ENCODE data around the gene BZW1.

Gene BZW1

DNA sequence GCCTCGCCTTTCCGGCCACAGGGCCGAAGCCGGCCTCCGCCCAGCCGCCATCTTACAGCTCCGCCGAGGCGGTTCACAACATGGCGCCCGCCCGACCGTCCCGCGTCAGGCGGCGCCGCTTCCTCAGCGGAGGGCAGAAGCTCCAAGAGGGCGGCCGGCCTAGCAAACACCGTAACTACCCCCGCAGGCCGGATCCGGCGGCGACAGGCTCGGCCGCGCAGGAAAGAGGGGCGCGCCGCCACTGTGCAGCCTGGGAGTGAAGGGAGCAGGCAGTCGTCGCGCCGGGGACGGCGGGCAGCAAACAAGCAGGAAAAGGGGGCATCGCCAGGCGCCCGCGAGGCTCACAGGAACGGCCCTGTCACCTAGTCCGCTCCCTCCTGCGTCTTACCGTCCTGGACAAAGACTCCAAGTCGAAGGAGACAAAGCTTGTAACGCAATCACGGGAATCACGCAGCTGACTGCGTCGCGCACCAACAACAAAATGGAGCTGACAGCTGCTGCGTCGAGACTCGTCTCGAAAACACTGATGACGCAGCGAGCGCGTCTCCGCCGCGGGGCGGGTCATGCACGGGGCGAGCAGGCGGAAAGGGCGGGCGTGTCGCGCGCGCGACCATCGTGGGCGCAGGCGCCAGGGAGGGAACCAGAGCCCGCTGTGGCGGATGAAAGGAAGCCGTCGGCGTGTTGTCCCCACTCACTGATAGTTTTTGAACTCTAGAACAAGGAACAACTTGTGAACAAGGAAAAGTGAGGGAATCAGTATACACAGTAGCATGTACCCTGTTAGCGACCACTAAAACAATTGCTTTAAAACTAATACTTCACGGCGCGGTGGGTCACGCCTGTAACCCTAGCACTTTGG, 52.7 kb downstream of the BZW1 start, which contains the start of gene CLK1:
TSS of gene CLK1 (minus strand) at position 483 of the 859 bp plus-strand sequence. CDS start 2,796 bp downstream, outside the sequence.
- Histone ChIP-seq H3K4me1 (ENCODE audit: control insufficient read depth in 5 of 5, insufficient read depth in 5 of 5, low read length in 5 of 5) (peaks cover 4 to 51% (median 42%) of the 10 kb centered on the region in 5 donors), H3K27me3 (ENCODE audit: control insufficient read depth in 5 of 5, insufficient read depth in 4 of 5, low read length in 5 of 5) (no peaks in the 10 kb centered on the region), H3K36me3 (ENCODE audit: control insufficient read depth in 5 of 5, insufficient read depth in 5 of 5, low read length in 5 of 5) (peaks cover 3 to 12% (median 7%) of the 10 kb centered on the region in 5 donors)

DNA sequence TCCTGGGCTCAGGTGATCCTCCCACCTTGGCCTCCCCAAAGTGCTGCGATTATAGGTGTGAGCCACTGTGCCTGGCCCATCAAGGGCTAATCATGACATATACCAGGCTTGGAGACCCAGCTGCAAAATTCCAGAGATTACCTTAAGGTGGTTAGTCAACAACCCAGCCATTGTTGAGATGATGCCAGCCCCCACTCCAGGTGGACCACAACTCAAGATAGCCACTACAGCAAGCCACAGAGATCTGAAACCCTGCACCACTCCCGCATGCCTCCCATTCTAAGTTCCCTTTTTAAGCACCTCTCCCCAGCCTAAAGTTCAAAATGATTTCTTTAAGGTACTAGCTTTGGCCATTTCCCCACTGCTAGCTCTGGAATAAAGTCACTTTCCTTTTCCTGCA, 57.3 kb downstream of the BZW1 start:
- H3K36me3 ChIP-seq (ENCODE audit: control insufficient read depth in 5 of 5, insufficient read depth in 5 of 5, low read length in 5 of 5), result peaks cover 6 to 20% (median 10%) of the 10 kb centered on the region in 5 donors
- no peaks in the 10 kb centered on the region for H3K9me3 ChIP-seq (ENCODE audit: control insufficient read depth in 5 of 5, low read length in 5 of 5)
- no peak overlapping the region for H3K27ac ChIP-seq (ENCODE audit: low read depth, low read length)
- no peak overlapping the region for H3K4me3 ChIP-seq (ENCODE audit: low read depth in 1 of 5, low read length in 5 of 5)
- H3K27me3 ChIP-seq (ENCODE audit: control insufficient read depth in 5 of 5, insufficient read depth in 4 of 5, low read length in 5 of 5), result no peaks in the 10 kb centered on the region
- H3K4me1 ChIP-seq (ENCODE audit: control insufficient read depth in 5 of 5, insufficient read depth in 5 of 5, low read length in 5 of 5), result peaks cover 2 to 22% (median 16%) of the 10 kb centered on the region in 5 donors
- H3K9ac ChIP-seq (ENCODE audit: low read length in 5 of 5), result no peak overlapping the region

More for the DNA sequence above, 52.7 kb downstream of the BZW1 start, which contains the start of gene CLK1:
- H3K4me3 ChIP-seq (ENCODE audit: low read depth in 1 of 5, low read length in 5 of 5), result peak within 1 kb of the TSS; percentile 83 to 98 (median 93)
- no peaks in the 10 kb centered on the region for H3K9me3 ChIP-seq (ENCODE audit: control insufficient read depth in 5 of 5, low read length in 5 of 5)
- H3K9ac ChIP-seq (ENCODE audit: low read length in 5 of 5), result peak within 1 kb of the TSS; percentile 94 to 99 (median 97)
- peak within 1 kb of the TSS; percentile 100 for H3K27ac ChIP-seq (ENCODE audit: low read depth, low read length)

DNA sequence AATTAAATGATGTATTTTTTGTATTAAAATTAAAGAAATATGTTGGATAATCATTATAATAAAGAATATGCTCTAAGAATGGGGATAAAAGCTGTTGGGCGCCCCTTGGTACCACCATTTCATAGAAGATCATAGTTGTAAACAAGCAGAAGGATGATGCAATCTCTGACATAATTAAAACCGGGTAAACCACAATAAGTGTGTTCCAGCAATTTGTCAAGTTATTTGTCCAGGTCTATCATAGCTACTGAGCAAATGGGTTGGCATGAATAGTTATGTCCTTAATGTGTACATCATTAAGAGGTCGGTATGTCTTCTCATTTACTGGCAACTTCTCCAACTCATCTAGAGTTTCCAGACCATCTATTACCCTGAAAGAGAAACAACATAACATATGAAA, 59.4 kb downstream of the BZW1 start:
- no peaks in the 10 kb centered on the region for H3K9me3 ChIP-seq (ENCODE audit: control insufficient read depth in 5 of 5, low read length in 5 of 5)
- H3K4me1 ChIP-seq (ENCODE audit: control insufficient read depth in 5 of 5, insufficient read depth in 5 of 5, low read length in 5 of 5), result peaks cover 0 to 15% (median 10%) of the 10 kb centered on the region in 5 donors
- no peak overlapping the region for H3K4me3 ChIP-seq (ENCODE audit: low read depth in 1 of 5, low read length in 5 of 5)
- H3K9ac ChIP-seq (ENCODE audit: low read length in 5 of 5), result no peak overlapping the region
- no peak overlapping the region for H3K27ac ChIP-seq (ENCODE audit: low read depth, low read length)
- no peaks in the 10 kb centered on the region for H3K27me3 ChIP-seq (ENCODE audit: control insufficient read depth in 5 of 5, insufficient read depth in 4 of 5, low read length in 5 of 5)
- peaks cover 9 to 29% (median 18%) of the 10 kb centered on the region in 5 donors for H3K36me3 ChIP-seq (ENCODE audit: control insufficient read depth in 5 of 5, insufficient read depth in 5 of 5, low read length in 5 of 5)

DNA sequence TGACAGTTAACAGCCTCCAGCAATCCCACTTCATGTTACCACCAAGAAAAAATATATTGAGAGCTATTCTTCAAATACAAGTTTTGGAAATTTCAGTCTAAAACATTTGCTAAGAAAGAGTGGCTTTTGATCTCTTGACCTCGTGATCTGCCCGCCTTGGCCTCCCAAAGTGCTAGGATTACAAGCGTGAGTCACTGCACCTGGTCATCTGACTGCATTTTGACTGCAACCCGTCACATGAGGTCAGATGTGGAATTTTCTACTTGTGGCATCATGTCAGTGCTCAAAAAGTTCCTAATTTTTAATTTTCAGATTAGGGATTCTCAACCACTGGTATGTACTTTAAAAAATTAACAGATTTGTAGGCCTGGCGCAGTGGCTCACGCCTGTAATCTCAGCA, 61.9 kb downstream of the BZW1 start:
- H3K27ac ChIP-seq (ENCODE audit: low read depth, low read length), result no peak overlapping the region
- H3K4me1 ChIP-seq (ENCODE audit: control insufficient read depth in 5 of 5, insufficient read depth in 5 of 5, low read length in 5 of 5), result no peaks in the 10 kb centered on the region
- H3K9ac ChIP-seq (ENCODE audit: low read length in 5 of 5), result no peak overlapping the region
- no peaks in the 10 kb centered on the region for H3K9me3 ChIP-seq (ENCODE audit: control insufficient read depth in 5 of 5, low read length in 5 of 5)
- H3K36me3 ChIP-seq (ENCODE audit: control insufficient read depth in 5 of 5, insufficient read depth in 5 of 5, low read length in 5 of 5), result peaks cover 19 to 49% (median 28%) of the 10 kb centered on the region in 5 donors
- no peak overlapping the region for H3K4me3 ChIP-seq (ENCODE audit: low read depth in 1 of 5, low read length in 5 of 5)
- H3K27me3 ChIP-seq (ENCODE audit: control insufficient read depth in 5 of 5, insufficient read depth in 4 of 5, low read length in 5 of 5), result no peaks in the 10 kb centered on the region
